ENCODE measurements around the gene RGS14. TPM values are rescaled to one million over a fixed set of nuclear protein-coding genes. Genes with fewer than 3 reads are reported as not detected.

RGS14 gene
- total RNA-seq, 4 donors from 2014 or later: 3.7 to 18.3 (median 11.9) TPM

DNA sequence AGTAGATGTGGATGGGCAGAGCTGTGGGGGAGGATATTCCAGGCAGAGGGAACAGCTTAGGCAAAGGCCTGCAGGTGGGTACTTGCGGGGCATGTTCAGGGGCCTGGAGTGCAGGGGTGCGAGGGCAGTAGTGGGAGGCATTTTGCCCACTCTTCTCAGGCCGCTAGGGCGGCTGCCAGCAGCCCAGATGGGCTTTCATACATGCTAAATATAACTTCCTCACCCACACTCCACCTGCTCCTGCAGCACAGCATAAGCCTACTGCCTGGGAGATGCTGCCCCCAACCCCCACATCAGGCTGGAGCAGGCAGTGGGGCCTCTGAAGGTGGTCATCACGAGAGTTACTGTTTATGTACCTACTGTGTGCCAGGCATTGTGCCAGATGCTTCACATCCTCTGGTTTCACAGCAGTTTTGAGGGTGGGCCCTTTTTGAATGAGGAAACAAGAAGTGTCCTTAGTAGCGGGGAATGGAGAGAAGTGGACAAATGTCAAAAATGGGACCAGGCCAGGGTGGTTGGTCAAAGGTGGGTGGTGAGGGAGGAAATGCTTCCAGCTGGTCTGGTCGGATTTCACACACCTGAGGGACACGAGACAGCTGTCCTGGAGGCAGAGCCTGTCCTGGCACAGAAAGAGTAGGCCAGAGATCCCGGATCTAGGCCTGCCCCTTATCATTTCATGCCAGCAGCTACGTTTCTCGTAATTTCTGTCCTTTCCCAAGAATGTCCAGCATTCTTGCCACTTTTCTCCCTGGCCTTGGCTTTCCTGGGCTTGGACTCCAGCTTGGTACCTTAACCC, 12.1 kb downstream of the RGS14 start:
- no peak overlapping the region for H3K4me3 ChIP-seq
- TF ChIP-seq POLR2AphosphoS5 (IDR thresholded peaks at IDR 0.05) (no peak), EP300 (IDR thresholded peaks at IDR 0.05) (no peak), POLR2A (IDR thresholded peaks at IDR 0.05; ENCODE audit: low read depth) (no peak)
- TF ChIP-seq, protein P1, sequence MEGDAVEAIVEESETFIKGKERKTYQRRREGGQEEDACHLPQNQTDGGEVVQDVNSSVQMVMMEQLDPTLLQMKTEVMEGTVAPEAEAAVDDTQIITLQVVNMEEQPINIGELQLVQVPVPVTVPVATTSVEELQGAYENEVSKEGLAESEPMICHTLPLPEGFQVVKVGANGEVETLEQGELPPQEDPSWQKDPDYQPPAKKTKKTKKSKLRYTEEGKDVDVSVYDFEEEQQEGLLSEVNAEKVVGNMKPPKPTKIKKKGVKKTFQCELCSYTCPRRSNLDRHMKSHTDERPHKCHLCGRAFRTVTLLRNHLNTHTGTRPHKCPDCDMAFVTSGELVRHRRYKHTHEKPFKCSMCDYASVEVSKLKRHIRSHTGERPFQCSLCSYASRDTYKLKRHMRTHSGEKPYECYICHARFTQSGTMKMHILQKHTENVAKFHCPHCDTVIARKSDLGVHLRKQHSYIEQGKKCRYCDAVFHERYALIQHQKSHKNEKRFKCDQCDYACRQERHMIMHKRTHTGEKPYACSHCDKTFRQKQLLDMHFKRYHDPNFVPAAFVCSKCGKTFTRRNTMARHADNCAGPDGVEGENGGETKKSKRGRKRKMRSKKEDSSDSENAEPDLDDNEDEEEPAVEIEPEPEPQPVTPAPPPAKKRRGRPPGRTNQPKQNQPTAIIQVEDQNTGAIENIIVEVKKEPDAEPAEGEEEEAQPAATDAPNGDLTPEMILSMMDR (IDR thresholded peaks at IDR 0.05): no peak
- peak overlapping the region; percentile 44 to 70 (median 65) for H3K27ac ChIP-seq (replicated peaks in 1 of 4)
- intact Hi-C loops (cut with DNase I): no loop called here
- H3K9me3 ChIP-seq: no peaks in the 10 kb centered on the region
- no peak for DNase-seq (ENCODE audit: extremely low spot score)
- H3K4me1 ChIP-seq: peaks cover 25 to 57% (median 49%) of the 10 kb centered on the region in 4 donors
- WGBS: 71% methylated on average over 11 of the region's 11 CpGs
- H3K27me3 ChIP-seq: no peaks in the 10 kb centered on the region
- H3K36me3 ChIP-seq: peaks cover 0 to 6% (median 0%) of the 10 kb centered on the region in 4 donors

DNA sequence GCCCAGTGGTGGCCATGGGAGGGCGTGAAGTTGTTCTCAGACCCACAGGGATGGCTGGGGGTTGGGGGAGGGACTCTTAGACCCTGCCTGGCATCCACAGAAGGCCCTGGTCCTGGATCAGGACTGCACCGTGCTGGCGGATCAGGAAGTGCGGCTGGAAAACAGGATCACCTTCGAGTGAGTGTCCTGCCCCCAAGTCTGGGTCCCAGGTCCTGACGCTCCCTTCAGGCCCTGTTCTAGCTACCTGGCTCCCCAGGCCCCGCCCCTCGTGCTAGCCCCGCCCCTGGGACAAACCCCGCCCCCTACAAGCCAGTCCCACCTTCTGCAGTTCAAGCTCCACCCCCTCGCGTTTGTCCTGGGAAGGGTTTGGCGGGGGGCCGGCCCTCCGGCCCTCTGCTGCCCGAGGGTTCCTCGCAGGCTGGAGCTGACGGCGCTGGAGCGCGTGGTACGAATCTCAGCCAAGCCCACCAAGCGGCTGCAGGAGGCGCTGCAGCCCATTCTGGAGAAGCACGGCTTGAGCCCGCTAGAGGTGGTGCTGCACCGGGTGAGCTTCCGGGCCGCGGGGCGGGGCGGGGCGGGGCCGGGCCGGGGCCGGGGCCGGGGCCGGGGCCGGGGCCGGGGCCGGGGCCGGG, 12.9 kb downstream of the RGS14 start:
- intact Hi-C loops (cut with DNase I): no loop called here
- no peaks in the 10 kb centered on the region for H3K27me3 ChIP-seq
- peaks cover 25 to 52% (median 47%) of the 10 kb centered on the region in 4 donors for H3K4me1 ChIP-seq
- no peaks in the 10 kb centered on the region for H3K9me3 ChIP-seq
- TF ChIP-seq EP300 (IDR thresholded peaks at IDR 0.05) (no peak), POLR2A (IDR thresholded peaks at IDR 0.05; ENCODE audit: low read depth) (no peak), POLR2AphosphoS5 (IDR thresholded peaks at IDR 0.05) (peak in 1 of 2 donors; percentile 69)
- TF ChIP-seq, protein P1 (IDR thresholded peaks at IDR 0.05): peak; percentile 38 to 63 (median 54)
- H3K4me3 ChIP-seq: peak overlapping the region; percentile 39 to 58 (median 53)
- 40% methylated on average over 16 of the region's 42 CpGs for WGBS
- peak overlapping the region; percentile 44 to 70 (median 65) for H3K27ac ChIP-seq (replicated peaks in 1 of 4)
- DNase-seq (ENCODE audit: extremely low spot score): no peak
- H3K36me3 ChIP-seq: peaks cover 0 to 6% (median 0%) of the 10 kb centered on the region in 4 donors

DNA sequence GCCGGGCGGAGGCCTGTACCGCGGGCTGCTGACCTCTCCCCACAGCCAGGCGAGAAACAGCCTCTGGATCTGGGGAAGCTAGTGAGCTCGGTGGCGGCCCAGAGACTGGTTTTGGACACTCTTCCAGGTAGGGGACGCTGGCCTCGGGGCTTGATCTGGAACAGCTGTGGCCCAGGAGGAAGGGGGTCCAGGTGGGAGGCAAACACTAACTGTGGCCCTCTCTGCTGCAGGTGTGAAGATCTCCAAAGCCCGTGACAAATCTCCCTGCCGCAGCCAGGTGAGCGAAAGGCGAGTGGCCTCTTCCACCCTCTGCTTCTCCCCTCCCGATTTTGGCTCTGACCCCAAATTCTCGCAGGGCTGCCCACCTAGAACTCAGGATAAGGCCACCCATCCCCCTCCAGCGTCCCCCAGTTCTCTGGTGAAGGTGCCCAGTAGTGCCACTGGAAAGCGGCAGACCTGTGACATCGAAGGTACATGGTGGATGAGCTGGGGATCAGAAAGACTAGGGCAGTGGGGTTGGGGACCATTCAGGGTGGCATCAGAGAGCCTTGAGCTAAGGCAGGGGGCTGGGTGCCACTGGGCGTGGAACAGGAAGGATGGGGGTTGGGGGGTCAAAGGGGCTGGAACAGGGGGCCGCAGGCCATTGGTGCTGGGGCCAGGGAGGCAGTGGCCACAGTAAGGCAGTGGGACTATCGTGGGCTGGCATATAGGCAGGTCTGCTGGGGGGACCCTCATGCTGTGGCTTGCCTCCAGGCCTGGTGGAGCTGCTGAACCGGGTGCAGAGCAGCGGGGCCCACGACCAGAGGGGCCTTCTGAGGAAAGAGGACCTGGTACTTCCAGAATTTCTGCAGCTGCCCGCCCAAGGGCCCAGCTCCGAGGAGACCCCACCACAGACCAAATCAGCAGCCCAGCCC, 13.7 kb downstream of the RGS14 start:
- TF ChIP-seq POLR2A (IDR thresholded peaks at IDR 0.05; ENCODE audit: low read depth) (no peak), EP300 (IDR thresholded peaks at IDR 0.05) (no peak), POLR2AphosphoS5 (IDR thresholded peaks at IDR 0.05) (no peak)
- TF ChIP-seq, protein P1 (IDR thresholded peaks at IDR 0.05): no peak
- DNase-seq (ENCODE audit: extremely low spot score): no peak
- peaks cover 0 to 6% (median 0%) of the 10 kb centered on the region in 4 donors for H3K36me3 ChIP-seq
- WGBS: 67% methylated on average over 19 of the region's 26 CpGs
- intact Hi-C loops (cut with DNase I): no loop called here
- peak overlapping the region; percentile 55 to 70 (median 61) for H3K27ac ChIP-seq (replicated peaks in 1 of 4)
- no peaks in the 10 kb centered on the region for H3K27me3 ChIP-seq
- peak overlapping the region; percentile 39 to 58 (median 53) for H3K4me3 ChIP-seq
- H3K9me3 ChIP-seq: no peaks in the 10 kb centered on the region
- peaks cover 20 to 45% (median 39%) of the 10 kb centered on the region in 4 donors for H3K4me1 ChIP-seq

DNA sequence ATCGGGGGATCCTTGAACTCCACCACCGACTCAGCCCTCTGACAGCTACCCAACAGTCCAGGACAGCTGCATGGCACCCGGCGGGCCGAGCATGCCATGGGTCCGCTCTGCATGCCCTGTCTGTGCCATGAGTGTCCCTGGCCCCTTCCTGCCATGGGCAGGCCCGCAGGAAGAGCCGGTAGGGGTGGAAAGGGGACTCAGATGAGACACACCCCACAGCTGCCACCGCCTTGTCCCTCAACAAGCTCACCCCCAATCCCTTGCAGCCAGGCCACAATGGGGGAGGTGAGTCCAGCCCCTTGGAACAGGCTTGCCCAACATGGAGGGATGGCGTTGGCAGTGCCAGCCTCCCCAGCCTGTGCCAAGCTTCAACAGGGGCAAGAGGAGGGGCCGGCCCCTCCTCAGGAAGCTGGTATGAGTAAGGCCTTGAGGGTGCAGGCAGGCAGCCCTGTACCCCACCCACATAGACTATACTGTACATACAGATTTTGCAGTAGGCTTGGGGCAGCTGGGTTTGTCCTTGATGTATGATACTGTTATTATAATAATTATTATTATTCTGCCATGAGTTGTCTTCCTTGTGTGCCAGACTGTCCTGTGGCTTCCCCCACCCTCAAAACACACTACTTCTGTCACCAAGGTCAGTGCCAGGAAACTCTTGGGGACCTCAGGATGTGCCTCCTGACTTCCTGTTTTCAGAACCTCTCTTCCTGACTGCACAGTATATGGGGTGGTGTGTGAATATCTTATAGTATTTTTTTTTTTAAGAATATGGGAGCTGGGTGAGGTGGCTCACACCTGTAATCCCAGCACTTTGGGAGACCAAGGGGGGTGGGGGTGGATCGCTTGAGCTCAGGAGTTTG, 14.5 kb downstream of the RGS14 start:
- H3K36me3 ChIP-seq: peaks cover 0 to 6% (median 0%) of the 10 kb centered on the region in 4 donors
- 81% methylated on average over 3 of the region's 12 CpGs for WGBS

More for the DNA sequence above, 14.5 kb downstream of the RGS14 start:
- H3K9me3 ChIP-seq: no peaks in the 10 kb centered on the region
- intact Hi-C loops (cut with DNase I): no loop called here
- no peak for DNase-seq (ENCODE audit: extremely low spot score)
- peaks cover 14 to 37% (median 32%) of the 10 kb centered on the region in 4 donors for H3K4me1 ChIP-seq
- H3K27me3 ChIP-seq: no peaks in the 10 kb centered on the region
- TF ChIP-seq POLR2AphosphoS5 (IDR thresholded peaks at IDR 0.05) (no peak), EP300 (IDR thresholded peaks at IDR 0.05) (no peak), POLR2A (IDR thresholded peaks at IDR 0.05; ENCODE audit: low read depth) (no peak)
- TF ChIP-seq, protein P1 (IDR thresholded peaks at IDR 0.05): no peak
- no peak overlapping the region for H3K4me3 ChIP-seq
- H3K27ac ChIP-seq (replicated peaks in 1 of 4): no peak overlapping the region
